Stomach (tissue), 9 donors: ENCODE results near the gene ATP2B2. TPM values are rescaled to one million over a fixed set of nuclear protein-coding genes. Genes with fewer than 3 reads are reported as not detected.

ENCODE experiments used
- DNase-seq, 2 donors: peaks; one replicate each; pipeline versions ENCODE4 v3.0.0 to v3.0.0-alpha.2; 2013 to 2019
- H3K27ac ChIP-seq, 5 donors: fragments of 200-600 bp in 4 of 5; sonication (generic) in 4 of 5; one replicate each; pipeline ENCODE4 v1.5.1; 2013 to 2019; ENCODE audit warnings: mild to moderate bottlenecking in 1 of 5, moderate library complexity in 1 of 5
- H3K27me3 ChIP-seq, 3 donors: fragments of 200-600 bp; sonication (generic); one replicate each; pipeline ENCODE4 v1.5.1; 2017 to 2019; ENCODE audit warnings: mixed run types in 1 of 3
- H3K36me3 ChIP-seq, 4 donors: fragments of 200-600 bp; sonication (generic); 1 replicate in 3 of 4; 2 replicates in 1 of 4; pipeline ENCODE4 v1.5.1; 2016 to 2019
- H3K4me1 ChIP-seq, 4 donors: fragments of 200-600 bp; sonication (generic); one replicate each; pipeline ENCODE4 v1.5.1; 2016 to 2019
- H3K4me3 ChIP-seq, 4 donors: fragments of 200-600 bp; sonication (generic) in 3 of 4; one replicate each; pipeline ENCODE4 v1.5.1; 2016 to 2019; ENCODE audit warnings: mild to moderate bottlenecking in 1 of 4
- H3K9me3 ChIP-seq, 4 donors: fragments of 200-600 bp; sonication (generic); one replicate each; pipeline ENCODE4 v1.5.1; 2016 to 2019
- EP300 ChIP-seq: sonication (generic); formaldehyde crosslinking; IDR thresholded peaks from one replicate; pipeline ENCODE4 v1.6.1; 2017; ENCODE audit warnings: antibody characterized with exemption
- POLR2A ChIP-seq, 4 donors: fragments of 450-650 bp; IDR thresholded peaks; one replicate each; pipeline ENCODE4 v1.6.1; 2016; ENCODE audit warnings: antibody characterized with exemption in 4 of 4, control low read depth in 2 of 4, mild to moderate bottlenecking in 1 of 4, moderate library complexity in 1 of 4
- POLR2AphosphoS5 ChIP-seq, 3 donors: sonication (generic); formaldehyde crosslinking; IDR thresholded peaks; one replicate each; pipeline ENCODE4 v1.6.1; 2016; ENCODE audit warnings: antibody characterized with exemption in 3 of 3
- WGBS, 5 donors: extraction: QIAGEN DNeasy Blood & Tissue Kit in 3 of 5; methylation state at CpG; one replicate each; pipeline versions ENCODE4 v1.1.5 to v1.1.7; 2013 to 2018; 5-methylcytosine and 5-hydroxymethylcytosine counted together
- intact Hi-C: fragments of 100-400 bp; cut with DNase I; formaldehyde crosslinking; loops from one replicate; pipeline ENCODE4 v1.15.1; 2023; ENCODE audit warnings: low total_unique reads
- polyA plus RNA-seq, 3 donors: library from polyadenylated mRNA; stranded (reverse); fragments of 200-250 nt; gene quantifications; one replicate each; pipeline ENCODE4 v1.2.3, GENCODE V29; 2013
- total RNA-seq, 5 donors: library from RNA; depleted of rRNA; stranded (reverse); fragments of >200 nt; gene quantifications; one replicate each; pipeline versions ENCODE4 v1.1.0 to v1.2.3, GENCODE V29; 2014 to 2016
- TF ChIP-seq, protein P1 (sequence below), 7 experiments: fragments of 450-650 bp in 4 of 7; fragments of 200-600 bp in 3 of 7; sonication (generic) in 3 of 7; IDR thresholded peaks; one replicate each; pipeline ENCODE4 v1.5.1; 2016 to 2019; ENCODE audit warnings: antibody characterized with exemption in 7 of 7, control low read depth in 2 of 7, mild to moderate bottlenecking in 1 of 7
- donor health status: healthy with polysubstance abuse.
- donor health status: Bipolar disorder and iron deficiency.
- donor health status: healthy.

The ATP2B2 gene
- total and polyA plus RNA-seq, 8 donors, result 0.03 to 0.37 TPM; not detected in 6

DNA sequence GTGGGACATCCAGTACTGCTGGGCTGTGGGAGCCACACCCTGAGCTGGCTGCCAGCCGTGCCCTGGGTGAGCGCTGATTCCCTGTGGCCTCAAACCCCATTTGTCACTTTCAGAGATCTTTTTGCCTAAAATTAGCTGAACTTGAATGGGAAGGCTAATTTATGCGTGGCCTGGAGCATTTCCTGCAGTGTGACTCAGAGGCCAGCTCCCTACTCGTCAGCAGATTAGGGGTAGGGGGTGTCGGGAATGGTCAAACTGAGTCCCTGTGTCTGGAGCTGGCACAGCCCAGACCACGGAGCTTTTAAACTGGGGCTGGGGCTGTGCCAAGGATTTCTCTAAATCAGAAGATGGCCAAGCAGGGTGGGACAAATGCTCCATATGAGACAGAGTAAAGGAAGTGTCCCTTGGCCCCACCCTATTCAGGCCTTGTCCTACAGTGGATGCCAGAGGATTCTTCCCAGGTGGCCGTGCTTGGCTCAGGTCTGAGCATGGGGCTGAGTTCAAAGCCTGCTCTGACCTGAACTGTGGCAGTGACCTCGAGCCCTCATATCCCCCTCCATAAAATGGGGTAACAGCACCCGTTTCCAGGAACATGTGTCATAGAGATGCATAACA, 59.7 kb downstream of the ATP2B2 start:
- no peak overlapping the region for H3K4me3 ChIP-seq
- peaks cover 0 to 31% (median 4%) of the 10 kb centered on the region in 3 donors for H3K27me3 ChIP-seq
- H3K27ac ChIP-seq, result no peak overlapping the region
- DNase-seq, result no peak
- no peaks in the 10 kb centered on the region for H3K36me3 ChIP-seq
- TF ChIP-seq POLR2AphosphoS5 (IDR thresholded peaks at IDR 0.05), result no peak
- TF ChIP-seq, protein P1, sequence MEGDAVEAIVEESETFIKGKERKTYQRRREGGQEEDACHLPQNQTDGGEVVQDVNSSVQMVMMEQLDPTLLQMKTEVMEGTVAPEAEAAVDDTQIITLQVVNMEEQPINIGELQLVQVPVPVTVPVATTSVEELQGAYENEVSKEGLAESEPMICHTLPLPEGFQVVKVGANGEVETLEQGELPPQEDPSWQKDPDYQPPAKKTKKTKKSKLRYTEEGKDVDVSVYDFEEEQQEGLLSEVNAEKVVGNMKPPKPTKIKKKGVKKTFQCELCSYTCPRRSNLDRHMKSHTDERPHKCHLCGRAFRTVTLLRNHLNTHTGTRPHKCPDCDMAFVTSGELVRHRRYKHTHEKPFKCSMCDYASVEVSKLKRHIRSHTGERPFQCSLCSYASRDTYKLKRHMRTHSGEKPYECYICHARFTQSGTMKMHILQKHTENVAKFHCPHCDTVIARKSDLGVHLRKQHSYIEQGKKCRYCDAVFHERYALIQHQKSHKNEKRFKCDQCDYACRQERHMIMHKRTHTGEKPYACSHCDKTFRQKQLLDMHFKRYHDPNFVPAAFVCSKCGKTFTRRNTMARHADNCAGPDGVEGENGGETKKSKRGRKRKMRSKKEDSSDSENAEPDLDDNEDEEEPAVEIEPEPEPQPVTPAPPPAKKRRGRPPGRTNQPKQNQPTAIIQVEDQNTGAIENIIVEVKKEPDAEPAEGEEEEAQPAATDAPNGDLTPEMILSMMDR (IDR thresholded peaks at IDR 0.05), result no peak
- TF ChIP-seq EP300, result no peak
- TF ChIP-seq POLR2A (IDR thresholded peaks at IDR 0.05), result no peak
- intact Hi-C loops, result no loop called here
- no peaks in the 10 kb centered on the region for H3K4me1 ChIP-seq
- whole genome bisulfite sequencing, 5 donors, result 43 to 62% (median 53%) methylated on average over 9 of the region's 9 CpGs
- no peaks in the 10 kb centered on the region for H3K9me3 ChIP-seq

DNA sequence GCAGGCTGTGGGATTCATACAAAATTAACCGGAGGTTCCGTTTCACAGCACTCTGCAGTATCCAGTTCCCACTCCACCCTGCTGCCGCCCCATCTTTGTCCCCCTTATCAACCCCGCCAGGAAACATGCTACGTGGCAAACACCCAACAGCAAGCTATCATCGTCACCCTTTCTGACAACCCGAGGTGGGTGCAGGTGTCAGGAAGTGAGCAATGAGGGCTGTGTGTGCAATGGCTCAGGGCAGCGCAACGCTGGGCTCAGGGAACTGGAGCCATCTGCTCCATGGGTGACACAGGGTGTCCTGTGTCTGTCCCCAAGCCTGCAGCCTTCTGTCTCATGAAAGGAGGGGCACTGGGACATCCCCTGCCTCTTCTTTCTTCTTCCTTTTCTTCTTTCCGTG, 60.9 kb downstream of the ATP2B2 start:
- peaks cover 0 to 20% (median 0%) of the 10 kb centered on the region in 3 donors for H3K27me3 ChIP-seq
- no peak overlapping the region for H3K27ac ChIP-seq
- intact Hi-C loops, result no loop called here
- H3K9me3 ChIP-seq, result no peaks in the 10 kb centered on the region
- no peak overlapping the region for H3K4me3 ChIP-seq
- no peaks in the 10 kb centered on the region for H3K36me3 ChIP-seq
- no peak for DNase-seq
- no peaks in the 10 kb centered on the region for H3K4me1 ChIP-seq
- TF ChIP-seq EP300 (no peak), POLR2AphosphoS5 (IDR thresholded peaks at IDR 0.05) (no peak), POLR2A (IDR thresholded peaks at IDR 0.05) (no peak)
- TF ChIP-seq, protein P1 (IDR thresholded peaks at IDR 0.05), result no peak
- 63 to 73% (median 68%) methylated on average over 10 of the region's 10 CpGs for WGBS, 5 donors

DNA sequence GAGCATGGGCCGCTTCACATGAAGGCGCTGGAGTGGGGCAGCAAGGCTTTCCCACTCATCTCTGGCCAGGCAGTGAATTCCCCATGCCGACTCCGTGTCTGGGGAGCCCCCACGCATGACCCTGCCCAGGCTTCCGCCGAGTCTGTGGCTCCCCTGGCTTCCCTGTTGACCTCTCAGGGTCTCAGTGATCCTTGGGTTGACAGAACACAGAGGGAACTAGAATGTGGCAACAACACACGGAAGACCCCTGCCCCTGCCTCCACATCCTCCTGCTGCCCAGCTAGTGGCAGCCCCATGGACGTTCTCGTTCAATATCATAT, 61.3 kb downstream of the ATP2B2 start:
- Histone ChIP-seq H3K9me3 (no peaks in the 10 kb centered on the region), H3K27ac (no peak overlapping the region), H3K4me3 (no peak overlapping the region), H3K36me3 (no peaks in the 10 kb centered on the region), H3K4me1 (no peaks in the 10 kb centered on the region), H3K27me3 (peaks cover 0 to 18% (median 0%) of the 10 kb centered on the region in 3 donors)
- TF ChIP-seq, protein P1 (IDR thresholded peaks at IDR 0.05), result no peak
- TF ChIP-seq EP300, result no peak
- TF ChIP-seq POLR2A (IDR thresholded peaks at IDR 0.05), result no peak
- no peak for TF ChIP-seq POLR2AphosphoS5 (IDR thresholded peaks at IDR 0.05)
- DNase-seq, result no peak
- intact Hi-C loops, result no loop called here
- WGBS, 5 donors, result 75 to 90% (median 83%) methylated on average over 10 of the region's 10 CpGs

DNA sequence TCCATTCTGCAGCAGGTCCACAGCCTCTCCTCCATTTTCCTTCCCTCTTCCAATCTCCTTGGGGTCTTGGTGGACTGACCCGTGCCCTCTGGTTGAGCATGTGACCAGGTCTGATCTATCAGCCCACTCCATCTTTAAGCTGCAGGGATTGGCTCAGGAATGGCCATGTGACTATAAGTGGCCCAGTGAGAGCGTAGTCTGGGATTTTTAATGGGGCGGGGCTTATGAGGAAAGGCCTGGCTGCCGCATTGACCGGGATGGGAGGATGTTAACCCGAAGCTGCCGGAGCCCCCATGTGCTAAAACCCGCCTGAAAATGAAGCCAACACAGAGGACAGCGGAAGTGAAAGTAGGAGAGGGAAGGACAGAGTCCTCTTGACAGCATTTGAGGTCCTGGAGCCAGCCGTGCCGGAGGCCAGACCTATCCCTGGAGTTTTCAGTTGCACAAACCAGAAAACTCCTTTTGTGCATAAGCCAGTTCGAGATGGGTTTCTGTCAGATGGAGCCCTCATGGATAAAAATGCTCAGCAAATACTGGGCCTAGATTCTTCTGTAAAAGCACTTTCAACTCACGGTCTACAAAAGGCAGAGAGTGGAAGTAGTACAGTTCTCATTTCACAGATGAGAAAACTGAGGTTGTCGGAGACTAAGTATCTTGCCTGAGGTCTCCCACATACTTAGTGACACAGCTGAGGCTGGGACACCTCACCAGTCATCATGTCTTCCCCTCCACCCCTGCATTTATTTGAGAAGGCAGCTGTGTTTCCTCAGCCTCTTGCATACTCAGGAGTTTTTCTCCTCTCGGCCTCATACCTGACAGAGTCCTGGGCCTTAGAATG, 61.9 kb downstream of the ATP2B2 start:
- Histone ChIP-seq H3K27ac (no peak overlapping the region), H3K27me3 (peaks cover 0 to 18% (median 0%) of the 10 kb centered on the region in 3 donors), H3K9me3 (no peaks in the 10 kb centered on the region), H3K4me1 (no peaks in the 10 kb centered on the region), H3K4me3 (no peak overlapping the region), H3K36me3 (no peaks in the 10 kb centered on the region)
- TF ChIP-seq, protein P1 (IDR thresholded peaks at IDR 0.05), result no peak
- TF ChIP-seq POLR2AphosphoS5 (IDR thresholded peaks at IDR 0.05), result no peak
- TF ChIP-seq POLR2A (IDR thresholded peaks at IDR 0.05), result no peak
- TF ChIP-seq EP300, result no peak
- 73 to 83% (median 80%) methylated on average over 15 of the region's 15 CpGs for WGBS, 5 donors
- DNase-seq, result no peak
- intact Hi-C loops, result no loop called here
